HepG2 (cell line): ENCODE measurements around the gene TCOF1. TPM values are rescaled to one million over a fixed set of nuclear protein-coding genes. Genes with fewer than 3 reads are reported as not detected.

Experiments
- SRY ChIP-seq: sonication (generic); formaldehyde crosslinking; IDR thresholded peaks from 2 replicates; pipeline ENCODE4 v1.8.0; 2022; ENCODE audit warnings: mild to moderate bottlenecking, missing genetic modification reagents
- ZNF260 ChIP-seq: sonication (generic); formaldehyde crosslinking; IDR thresholded peaks from 2 replicates; pipeline ENCODE4 v1.4.0; 2020; ENCODE audit warnings: missing genetic modification reagents, low read depth, mild to moderate bottlenecking, borderline replicate concordance
- ZNF331 ChIP-seq: sonication (generic); formaldehyde crosslinking; IDR thresholded peaks from 2 replicates; pipeline ENCODE4 v1.4.0; 2020; ENCODE audit warnings: missing genetic modification reagents
- ZNF549 ChIP-seq: sonication (generic); formaldehyde crosslinking; IDR thresholded peaks from 2 replicates; pipeline ENCODE4 v1.5.0; 2020; ENCODE audit warnings: missing genetic modification reagents
- ZSCAN12 ChIP-seq: sonication (generic); formaldehyde crosslinking; IDR thresholded peaks from 2 replicates; pipeline ENCODE4 v1.9.0; 2021; ENCODE audit warnings: mild to moderate bottlenecking, missing genetic modification reagents
- polyA plus RNA-seq, 8 experiments: library from polyadenylated mRNA; depleted of rRNA in 3 of 8; stranded (reverse) in 7 of 8; unstranded in 1 of 8; fragments of >200 nt; fragmentation: Illumina TruSeq in 4 of 8; extraction: Trizol in 4 of 8; gene quantifications; 2 replicates each; pipeline versions ENCODE4 v1.2.1 to v1.2.3, GENCODE V29; 2011 to 2016; ENCODE audit warnings: low read depth in 4 of 8, missing spikeins in 1 of 8, mixed read lengths in 1 of 8; ENCODE audit not compliant: insufficient read depth in 1 of 8
- total RNA-seq, 5 experiments: library from RNA; depleted of rRNA; stranded (reverse); fragments of >200 nt; fragmentation: Illumina TruSeq; extraction: Trizol; gene quantifications; 2 replicates each; pipeline ENCODE4 v1.2.3, GENCODE V29; 2016; ENCODE audit warnings: low read depth in 1 of 5
- TF ChIP-seq, protein P1 (sequence below): sonication (generic); formaldehyde crosslinking; IDR thresholded peaks from 2 replicates; pipeline ENCODE4 v1.4.0; 2020; ENCODE audit warnings: missing genetic modification reagents, low read depth, mild to moderate bottlenecking, borderline replicate concordance
- TF ChIP-seq, protein P2 (sequence below), 2 experiments: sonication (generic) in 1 of 2; formaldehyde crosslinking in 1 of 2; IDR thresholded peaks; 2 replicates each; pipeline versions ENCODE4 v1.4.0 to v1.6.1; 2016 to 2020; ENCODE audit warnings: borderline replicate concordance in 1 of 2, low read depth in 1 of 2, mild to moderate bottlenecking in 1 of 2, missing genetic modification reagents in 1 of 2
- TF ChIP-seq, protein P3 (sequence below): sonication (generic); formaldehyde crosslinking; IDR thresholded peaks from 2 replicates; pipeline ENCODE4 v1.4.0; 2020; ENCODE audit warnings: missing genetic modification reagents
- TF ChIP-seq, protein P4 (sequence below): sonication (generic); formaldehyde crosslinking; IDR thresholded peaks from 2 replicates; pipeline ENCODE4 v1.4.0; 2020; ENCODE audit warnings: missing genetic modification reagents, borderline replicate concordance
- TF ChIP-seq, protein P5 (sequence below): sonication (generic); formaldehyde crosslinking; IDR thresholded peaks from 2 replicates; pipeline ENCODE4 v1.4.0; 2020; ENCODE audit warnings: mild to moderate bottlenecking, missing genetic modification reagents, borderline replicate concordance

TCOF1 gene
- total and polyA plus RNA-seq, 2 of the 13 experiments (the other 11 are each of a cell fraction or from before 2014, with no cell fraction given) = 10.1 to 41.6 TPM

DNA sequence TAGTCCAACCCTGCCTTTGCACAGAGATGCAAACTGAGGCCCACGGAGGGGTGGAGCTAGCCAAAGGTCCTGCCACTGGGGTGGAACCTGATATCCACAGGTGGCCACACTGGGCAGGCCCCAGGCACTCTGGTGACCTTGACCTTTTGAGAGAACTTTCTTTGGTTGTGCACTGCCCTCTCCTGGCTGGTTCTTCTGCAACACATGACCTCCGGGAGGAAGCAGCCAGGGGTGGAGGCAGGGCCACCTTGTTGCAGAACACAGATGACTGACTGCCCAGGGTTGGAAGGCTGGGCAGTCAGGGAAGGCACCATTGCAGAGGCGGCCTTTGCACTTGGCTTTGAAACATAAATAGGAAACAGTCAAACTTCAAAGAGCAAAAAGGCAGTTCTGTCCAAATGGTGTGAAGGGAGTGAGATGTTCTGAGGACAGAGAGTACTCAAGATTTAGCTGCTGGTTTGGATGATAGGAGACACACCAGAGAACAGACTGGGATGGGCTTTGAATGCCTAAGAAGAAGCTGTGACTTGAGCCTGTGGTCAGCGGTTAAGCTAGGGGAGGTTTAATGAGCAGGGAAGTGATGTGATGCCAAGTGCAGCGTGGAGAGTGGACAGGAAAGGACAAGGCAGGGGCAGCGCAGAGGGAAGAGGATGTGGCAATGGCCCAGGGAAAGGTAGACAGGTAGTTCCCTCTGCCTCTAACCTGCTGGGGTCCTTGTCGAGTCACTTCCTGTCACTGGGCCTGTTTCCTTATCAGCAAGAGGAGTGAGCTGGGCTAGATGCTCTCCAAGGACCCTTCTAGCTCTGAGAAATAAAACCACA is 6.8 kb upstream of the TCOF1 start (continued):
- TF ChIP-seq, protein P1, sequence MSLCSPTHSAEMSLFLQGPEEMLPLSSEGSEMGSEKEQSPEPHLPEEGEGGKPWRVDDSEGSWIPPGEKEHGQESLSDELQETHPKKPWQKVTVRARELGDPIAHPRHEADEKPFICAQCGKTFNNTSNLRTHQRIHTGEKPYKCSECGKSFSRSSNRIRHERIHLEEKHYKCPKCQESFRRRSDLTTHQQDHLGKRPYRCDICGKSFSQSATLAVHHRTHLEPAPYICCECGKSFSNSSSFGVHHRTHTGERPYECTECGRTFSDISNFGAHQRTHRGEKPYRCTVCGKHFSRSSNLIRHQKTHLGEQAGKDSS (CRISPR knock-in tag) = peak; percentile 63; the same call in 1 of the 2 replicates
- no peak for TF ChIP-seq ZSCAN12 (CRISPR knock-in tag)
- TF ChIP-seq, protein P2, sequence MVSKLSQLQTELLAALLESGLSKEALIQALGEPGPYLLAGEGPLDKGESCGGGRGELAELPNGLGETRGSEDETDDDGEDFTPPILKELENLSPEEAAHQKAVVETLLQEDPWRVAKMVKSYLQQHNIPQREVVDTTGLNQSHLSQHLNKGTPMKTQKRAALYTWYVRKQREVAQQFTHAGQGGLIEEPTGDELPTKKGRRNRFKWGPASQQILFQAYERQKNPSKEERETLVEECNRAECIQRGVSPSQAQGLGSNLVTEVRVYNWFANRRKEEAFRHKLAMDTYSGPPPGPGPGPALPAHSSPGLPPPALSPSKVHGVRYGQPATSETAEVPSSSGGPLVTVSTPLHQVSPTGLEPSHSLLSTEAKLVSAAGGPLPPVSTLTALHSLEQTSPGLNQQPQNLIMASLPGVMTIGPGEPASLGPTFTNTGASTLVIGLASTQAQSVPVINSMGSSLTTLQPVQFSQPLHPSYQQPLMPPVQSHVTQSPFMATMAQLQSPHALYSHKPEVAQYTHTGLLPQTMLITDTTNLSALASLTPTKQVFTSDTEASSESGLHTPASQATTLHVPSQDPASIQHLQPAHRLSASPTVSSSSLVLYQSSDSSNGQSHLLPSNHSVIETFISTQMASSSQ (IDR thresholded peaks at IDR 0.05; ENCODE audit: low read depth) = no peak
- TF ChIP-seq, protein P2 (CRISPR knock-in tag; IDR thresholded peaks at IDR 0.05; ENCODE audit: borderline replicate concordance) = peak; percentile 61; the same call in 1 of the 2 replicates
- no peak for TF ChIP-seq SRY (CRISPR knock-in tag)
- TF ChIP-seq, protein P3, sequence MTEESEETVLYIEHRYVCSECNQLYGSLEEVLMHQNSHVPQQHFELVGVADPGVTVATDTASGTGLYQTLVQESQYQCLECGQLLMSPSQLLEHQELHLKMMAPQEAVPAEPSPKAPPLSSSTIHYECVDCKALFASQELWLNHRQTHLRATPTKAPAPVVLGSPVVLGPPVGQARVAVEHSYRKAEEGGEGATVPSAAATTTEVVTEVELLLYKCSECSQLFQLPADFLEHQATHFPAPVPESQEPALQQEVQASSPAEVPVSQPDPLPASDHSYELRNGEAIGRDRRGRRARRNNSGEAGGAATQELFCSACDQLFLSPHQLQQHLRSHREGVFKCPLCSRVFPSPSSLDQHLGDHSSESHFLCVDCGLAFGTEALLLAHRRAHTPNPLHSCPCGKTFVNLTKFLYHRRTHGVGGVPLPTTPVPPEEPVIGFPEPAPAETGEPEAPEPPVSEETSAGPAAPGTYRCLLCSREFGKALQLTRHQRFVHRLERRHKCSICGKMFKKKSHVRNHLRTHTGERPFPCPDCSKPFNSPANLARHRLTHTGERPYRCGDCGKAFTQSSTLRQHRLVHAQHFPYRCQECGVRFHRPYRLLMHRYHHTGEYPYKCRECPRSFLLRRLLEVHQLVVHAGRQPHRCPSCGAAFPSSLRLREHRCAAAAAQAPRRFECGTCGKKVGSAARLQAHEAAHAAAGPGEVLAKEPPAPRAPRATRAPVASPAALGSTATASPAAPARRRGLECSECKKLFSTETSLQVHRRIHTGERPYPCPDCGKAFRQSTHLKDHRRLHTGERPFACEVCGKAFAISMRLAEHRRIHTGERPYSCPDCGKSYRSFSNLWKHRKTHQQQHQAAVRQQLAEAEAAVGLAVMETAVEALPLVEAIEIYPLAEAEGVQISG (CRISPR knock-in tag) = peak; percentile 60
- TF ChIP-seq, protein P4, sequence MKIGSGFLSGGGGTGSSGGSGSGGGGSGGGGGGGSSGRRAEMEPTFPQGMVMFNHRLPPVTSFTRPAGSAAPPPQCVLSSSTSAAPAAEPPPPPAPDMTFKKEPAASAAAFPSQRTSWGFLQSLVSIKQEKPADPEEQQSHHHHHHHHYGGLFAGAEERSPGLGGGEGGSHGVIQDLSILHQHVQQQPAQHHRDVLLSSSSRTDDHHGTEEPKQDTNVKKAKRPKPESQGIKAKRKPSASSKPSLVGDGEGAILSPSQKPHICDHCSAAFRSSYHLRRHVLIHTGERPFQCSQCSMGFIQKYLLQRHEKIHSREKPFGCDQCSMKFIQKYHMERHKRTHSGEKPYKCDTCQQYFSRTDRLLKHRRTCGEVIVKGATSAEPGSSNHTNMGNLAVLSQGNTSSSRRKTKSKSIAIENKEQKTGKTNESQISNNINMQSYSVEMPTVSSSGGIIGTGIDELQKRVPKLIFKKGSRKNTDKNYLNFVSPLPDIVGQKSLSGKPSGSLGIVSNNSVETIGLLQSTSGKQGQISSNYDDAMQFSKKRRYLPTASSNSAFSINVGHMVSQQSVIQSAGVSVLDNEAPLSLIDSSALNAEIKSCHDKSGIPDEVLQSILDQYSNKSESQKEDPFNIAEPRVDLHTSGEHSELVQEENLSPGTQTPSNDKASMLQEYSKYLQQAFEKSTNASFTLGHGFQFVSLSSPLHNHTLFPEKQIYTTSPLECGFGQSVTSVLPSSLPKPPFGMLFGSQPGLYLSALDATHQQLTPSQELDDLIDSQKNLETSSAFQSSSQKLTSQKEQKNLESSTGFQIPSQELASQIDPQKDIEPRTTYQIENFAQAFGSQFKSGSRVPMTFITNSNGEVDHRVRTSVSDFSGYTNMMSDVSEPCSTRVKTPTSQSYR (CRISPR knock-in tag) = peak; percentile 86; the same call in 1 of the 2 replicates
- TF ChIP-seq, protein P5, sequence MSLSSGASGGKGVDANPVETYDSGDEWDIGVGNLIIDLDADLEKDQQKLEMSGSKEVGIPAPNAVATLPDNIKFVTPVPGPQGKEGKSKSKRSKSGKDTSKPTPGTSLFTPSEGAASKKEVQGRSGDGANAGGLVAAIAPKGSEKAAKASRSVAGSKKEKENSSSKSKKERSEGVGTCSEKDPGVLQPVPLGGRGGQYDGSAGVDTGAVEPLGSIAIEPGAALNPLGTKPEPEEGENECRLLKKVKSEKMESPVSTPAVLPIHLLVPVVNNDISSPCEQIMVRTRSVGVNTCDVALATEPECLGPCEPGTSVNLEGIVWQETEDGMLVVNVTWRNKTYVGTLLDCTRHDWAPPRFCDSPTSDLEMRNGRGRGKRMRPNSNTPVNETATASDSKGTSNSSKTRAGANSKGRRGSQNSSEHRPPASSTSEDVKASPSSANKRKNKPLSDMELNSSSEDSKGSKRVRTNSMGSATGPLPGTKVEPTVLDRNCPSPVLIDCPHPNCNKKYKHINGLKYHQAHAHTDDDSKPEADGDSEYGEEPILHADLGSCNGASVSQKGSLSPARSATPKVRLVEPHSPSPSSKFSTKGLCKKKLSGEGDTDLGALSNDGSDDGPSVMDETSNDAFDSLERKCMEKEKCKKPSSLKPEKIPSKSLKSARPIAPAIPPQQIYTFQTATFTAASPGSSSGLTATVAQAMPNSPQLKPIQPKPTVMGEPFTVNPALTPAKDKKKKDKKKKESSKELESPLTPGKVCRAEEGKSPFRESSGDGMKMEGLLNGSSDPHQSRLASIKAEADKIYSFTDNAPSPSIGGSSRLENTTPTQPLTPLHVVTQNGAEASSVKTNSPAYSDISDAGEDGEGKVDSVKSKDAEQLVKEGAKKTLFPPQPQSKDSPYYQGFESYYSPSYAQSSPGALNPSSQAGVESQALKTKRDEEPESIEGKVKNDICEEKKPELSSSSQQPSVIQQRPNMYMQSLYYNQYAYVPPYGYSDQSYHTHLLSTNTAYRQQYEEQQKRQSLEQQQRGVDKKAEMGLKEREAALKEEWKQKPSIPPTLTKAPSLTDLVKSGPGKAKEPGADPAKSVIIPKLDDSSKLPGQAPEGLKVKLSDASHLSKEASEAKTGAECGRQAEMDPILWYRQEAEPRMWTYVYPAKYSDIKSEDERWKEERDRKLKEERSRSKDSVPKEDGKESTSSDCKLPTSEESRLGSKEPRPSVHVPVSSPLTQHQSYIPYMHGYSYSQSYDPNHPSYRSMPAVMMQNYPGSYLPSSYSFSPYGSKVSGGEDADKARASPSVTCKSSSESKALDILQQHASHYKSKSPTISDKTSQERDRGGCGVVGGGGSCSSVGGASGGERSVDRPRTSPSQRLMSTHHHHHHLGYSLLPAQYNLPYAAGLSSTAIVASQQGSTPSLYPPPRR (CRISPR knock-in tag) = peak; percentile 67; the same call in 1 of the 2 replicates
- peak; percentile 90 for TF ChIP-seq ZNF331 (CRISPR knock-in tag)
- TF ChIP-seq ZNF260 (CRISPR knock-in tag) = no peak
- no peak for TF ChIP-seq ZNF549 (CRISPR knock-in tag)
